RWPE2 (cell line): ENCODE data around the gene MAP1A.
"Not testable (repeated sequence)": the region's sequence is repeated elsewhere in the genome, so short reads cannot be mapped to it uniquely, and the experiment has no call there.

Experiments used
- ATAC-seq: fragments of 200-7000 bp; cut with Tn5 transposase; 3 replicates; pipeline ENCODE4 v1.9.1; 2021; ENCODE audit warnings: low read depth
- DNase-seq: peaks from one replicate; pipeline ENCODE4 v3.0.0-alpha.2; 2020; ENCODE audit warnings: low spot score
- H3K27ac ChIP-seq: fragments of 450-650 bp; 2 replicates; pipeline ENCODE4 v1.5.1; 2017; ENCODE audit warnings: mild to moderate bottlenecking; ENCODE audit not compliant: poor library complexity, severe bottlenecking
- H3K27me3 ChIP-seq: fragments of 250-450 bp; sonication (Bioruptor Pico); 2 replicates; pipeline ENCODE4 v1.5.1; 2021; ENCODE audit warnings: mild to moderate bottlenecking, moderate library complexity; ENCODE audit not compliant: insufficient read depth, poor library complexity, severe bottlenecking
- H3K36me3 ChIP-seq: fragments of 250-450 bp; sonication (Bioruptor Pico); 2 replicates; pipeline ENCODE4 v1.5.1; 2020; ENCODE audit warnings: low read depth, mild to moderate bottlenecking, moderate library complexity
- H3K4me1 ChIP-seq: fragments of 250-450 bp; sonication (Bioruptor Pico); 2 replicates; pipeline ENCODE4 v1.5.1; 2021; ENCODE audit warnings: mild to moderate bottlenecking, moderate library complexity; ENCODE audit not compliant: insufficient read depth, poor library complexity, severe bottlenecking
- H3K4me3 ChIP-seq: fragments of 250-450 bp; sonication (Bioruptor Pico); 2 replicates; pipeline ENCODE4 v1.5.1; 2021; ENCODE audit warnings: mild to moderate bottlenecking, moderate library complexity; ENCODE audit not compliant: severe bottlenecking
- H3K9me3 ChIP-seq: fragments of 250-450 bp; sonication (Bioruptor Pico); 2 replicates; pipeline ENCODE4 v1.5.1; 2021; ENCODE audit warnings: mild to moderate bottlenecking, moderate library complexity; ENCODE audit not compliant: severe bottlenecking
- CTCF ChIP-seq: fragments of 450-650 bp; IDR thresholded peaks from one replicate; pipeline ENCODE4 v1.5.1; 2017; ENCODE audit warnings: mild to moderate bottlenecking, moderate library complexity; ENCODE audit not compliant: poor library complexity, severe bottlenecking

Gene MAP1A

GRCh38 chr15:43552986-43553385, 35.6 kb downstream of the MAP1A start:
- H3K27me3 ChIP-seq: no peaks in the 10 kb centered on the region
- peaks cover 56% of the 10 kb centered on the region for H3K36me3 ChIP-seq
- DNase-seq: no peak
- no peak for TF ChIP-seq CTCF
- ATAC-seq: no peak
- no peaks in the 10 kb centered on the region for H3K9me3 ChIP-seq
- H3K4me3 ChIP-seq: no peak overlapping the region
- H3K4me1 ChIP-seq: no peaks in the 10 kb centered on the region
- no peak overlapping the region for H3K27ac ChIP-seq

- not testable (repeated sequence) for H3K27ac ChIP-seq, ATAC-seq, DNase-seq, H3K9me3 ChIP-seq, H3K27me3 ChIP-seq, H3K4me3 ChIP-seq, H3K4me1 ChIP-seq
- peaks cover 15% of the 10 kb centered on the region for H3K36me3 ChIP-seq
These were observed 45.3 kb downstream of the MAP1A start for GRCh38 chr15:43562753-43563152.

GRCh38 chr15:43563793-43564192, 46.4 kb downstream of the MAP1A start:
- not testable (repeated sequence) for H3K9me3 ChIP-seq, H3K4me3 ChIP-seq, DNase-seq, H3K27me3 ChIP-seq, H3K27ac ChIP-seq, H3K36me3 ChIP-seq, H3K4me1 ChIP-seq, ATAC-seq

- H3K9me3 ChIP-seq, H3K27me3 ChIP-seq, H3K4me1 ChIP-seq, H3K36me3 ChIP-seq, DNase-seq, H3K27ac ChIP-seq, H3K4me3 ChIP-seq: not testable (repeated sequence)
- ATAC-seq: peak; percentile 74
These were observed 49.2 kb downstream of the MAP1A start for GRCh38 chr15:43566615-43567014.

GRCh38 chr15:43574607-43575006, 57.2 kb downstream of the MAP1A start:
- H3K36me3 ChIP-seq, ATAC-seq, H3K4me3 ChIP-seq, DNase-seq, H3K9me3 ChIP-seq, H3K27me3 ChIP-seq, H3K27ac ChIP-seq, H3K4me1 ChIP-seq: not testable (repeated sequence)
